HG02588 (cell line): ENCODE measurements around the gene MCF2L.
"Not testable (repeated sequence)": the region's sequence is repeated elsewhere in the genome, so short reads cannot be mapped to it uniquely, and the experiment has no call there.

Experiments
- ATAC-seq: cut with Tn5 transposase; IDR thresholded peaks from one replicate; pipeline ENCODE4 v1.9.1; 2021; ENCODE audit warnings: mild to moderate bottlenecking, moderate library complexity; ENCODE audit not compliant: unreplicated experiment

The MCF2L gene

DNA sequence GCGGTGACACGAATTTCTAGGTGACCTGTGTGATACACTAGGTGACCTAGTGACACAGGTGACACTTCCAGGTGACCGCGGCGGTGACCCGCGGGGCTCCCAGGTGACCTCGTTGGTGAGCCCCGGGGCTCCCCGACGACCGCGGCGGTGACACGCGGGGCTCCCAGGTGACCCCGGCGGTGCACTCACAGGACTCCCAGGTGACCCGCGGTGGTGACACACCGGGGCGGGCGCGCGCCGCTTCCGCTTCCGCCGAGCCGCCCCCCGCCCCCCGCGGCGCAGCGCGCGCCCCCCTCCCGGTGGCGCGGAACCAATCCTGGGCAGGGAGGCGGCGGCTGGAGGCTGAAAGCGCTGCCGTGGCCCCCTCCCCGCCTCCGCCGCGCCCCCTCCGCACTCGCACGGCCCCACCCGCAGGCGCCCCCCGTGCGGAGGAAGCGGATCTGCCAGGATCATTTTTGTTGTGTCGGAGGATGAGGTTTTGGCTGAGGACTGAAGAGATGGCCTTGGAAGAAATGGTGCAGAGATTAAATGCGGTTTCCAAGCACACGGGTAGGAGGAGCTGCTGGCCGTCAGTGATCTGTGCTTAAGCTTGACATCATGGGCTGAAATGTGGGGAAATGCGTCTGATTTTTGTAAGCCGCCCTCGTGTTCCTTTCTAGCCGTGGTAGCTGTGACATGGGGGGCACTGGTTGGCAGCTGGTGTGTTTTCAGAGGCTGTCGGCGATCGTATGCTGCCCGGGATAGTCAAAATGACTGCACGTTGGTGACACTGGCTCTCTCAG lies at the start of gene MCF2L:
Gene MCF2L, plus strand, starts transcription at position 305 of the 782 bp plus-strand sequence. Its CDS starts 166 bp downstream, at position 471.
- no peak for ATAC-seq

- no peak for ATAC-seq
Measured at GRCh38 chr13:112923962-112924361, 45.1 kb upstream of the MCF2L start.

- ATAC-seq = no peak
Measured at GRCh38 chr13:112924365-112924764, 44.6 kb upstream of the MCF2L start.

DNA sequence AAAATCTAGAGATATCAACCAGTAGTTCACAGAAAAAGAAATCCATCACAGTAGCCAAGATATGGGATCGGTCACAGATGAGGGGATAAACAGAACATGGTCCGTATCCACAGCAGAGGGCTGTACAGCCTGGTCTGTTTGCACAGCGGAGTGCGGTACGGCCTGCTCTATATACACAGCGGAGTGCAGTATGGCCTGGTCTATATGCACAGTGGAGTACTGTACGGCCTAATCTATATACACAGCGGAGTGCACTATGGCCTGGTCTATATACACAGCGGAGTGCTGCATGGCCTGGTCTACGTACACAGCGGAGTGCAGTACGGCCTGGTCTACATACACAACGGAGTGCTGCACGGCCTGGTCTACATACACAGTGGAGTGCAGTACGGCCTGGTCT lies 43.0 kb upstream of the MCF2L start:
- ATAC-seq = no peak

DNA sequence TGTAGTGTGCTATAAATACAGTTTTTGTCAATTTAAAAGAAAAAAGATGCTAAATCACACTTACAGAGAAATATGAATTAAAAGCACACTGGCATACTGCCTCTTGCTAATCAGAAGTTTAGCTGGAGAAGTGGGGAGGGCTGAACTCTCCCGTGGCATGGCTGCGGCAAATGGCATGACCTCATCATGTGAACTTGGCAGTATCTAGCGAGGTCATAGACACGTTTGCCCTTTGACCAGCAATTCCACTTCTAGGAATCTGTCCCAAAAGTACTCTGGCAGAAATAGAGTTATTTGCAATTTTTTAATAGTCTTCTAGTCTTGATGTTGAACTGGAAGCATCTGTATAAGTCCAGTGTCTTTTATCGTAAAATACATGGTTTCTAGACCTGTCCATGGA lies 42.0 kb upstream of the MCF2L start:
- no peak for ATAC-seq

DNA sequence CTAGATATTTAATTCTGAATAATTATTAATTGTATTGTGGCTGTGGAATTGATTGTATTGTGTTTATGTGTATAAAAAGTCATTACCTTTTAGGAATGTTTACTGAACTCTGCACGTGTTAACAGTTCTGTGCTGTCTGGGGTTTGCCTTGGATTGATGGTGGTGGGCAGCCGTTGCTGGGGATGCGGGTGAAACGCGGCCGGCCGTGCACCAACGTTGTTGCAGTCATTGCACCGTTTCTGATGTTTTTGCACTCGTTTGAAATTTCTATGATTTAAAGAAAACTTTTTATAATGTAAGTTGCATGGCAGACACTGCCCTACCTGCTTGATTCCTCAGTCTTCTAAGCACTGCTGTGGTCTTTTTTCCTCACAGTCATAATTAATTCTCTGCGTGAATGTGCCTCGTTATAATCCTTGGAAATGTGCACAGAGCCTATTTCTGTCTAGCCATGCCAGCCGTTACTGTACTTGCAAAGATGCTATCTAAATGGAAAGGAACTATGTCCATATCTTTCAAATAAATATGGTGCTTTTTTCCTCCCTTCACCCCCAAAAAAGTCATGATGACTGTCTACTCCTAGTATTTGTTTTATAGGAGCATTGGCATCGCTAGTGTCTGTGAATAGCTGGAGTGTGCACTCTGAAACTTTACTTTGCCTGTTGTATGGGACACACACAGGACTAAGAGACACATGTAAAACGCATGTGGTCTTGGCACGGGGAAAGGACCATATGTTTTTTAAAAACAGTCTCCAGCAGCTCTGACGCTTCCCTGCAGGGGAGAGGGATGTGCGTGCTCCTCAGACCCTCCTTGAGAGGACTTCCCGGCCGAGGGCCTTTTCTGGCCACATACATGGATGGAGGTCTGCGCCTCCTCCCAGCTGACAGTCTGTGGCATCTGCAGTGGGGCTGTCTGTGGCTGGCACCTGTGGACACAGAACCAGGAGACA lies 40.7 kb upstream of the MCF2L start:
- ATAC-seq = no peak

GRCh38 chr13:112928972-112929782 lies 39.8 kb upstream of the MCF2L start:
- no peak for ATAC-seq

DNA sequence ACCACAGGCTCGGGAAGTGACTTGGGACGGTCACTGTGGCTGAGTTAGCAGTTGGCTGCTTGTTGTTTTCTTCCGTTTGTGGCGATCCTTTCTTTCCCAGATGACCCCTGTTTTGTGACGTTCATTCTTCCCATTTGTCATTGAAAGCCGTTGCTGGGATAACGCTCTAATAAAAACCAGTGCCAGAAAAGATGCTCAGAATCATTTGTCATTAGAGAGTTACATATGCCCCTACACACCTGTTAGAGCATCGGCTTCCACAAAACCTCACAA lies 39.3 kb upstream of the MCF2L start:
- ATAC-seq = no peak

DNA sequence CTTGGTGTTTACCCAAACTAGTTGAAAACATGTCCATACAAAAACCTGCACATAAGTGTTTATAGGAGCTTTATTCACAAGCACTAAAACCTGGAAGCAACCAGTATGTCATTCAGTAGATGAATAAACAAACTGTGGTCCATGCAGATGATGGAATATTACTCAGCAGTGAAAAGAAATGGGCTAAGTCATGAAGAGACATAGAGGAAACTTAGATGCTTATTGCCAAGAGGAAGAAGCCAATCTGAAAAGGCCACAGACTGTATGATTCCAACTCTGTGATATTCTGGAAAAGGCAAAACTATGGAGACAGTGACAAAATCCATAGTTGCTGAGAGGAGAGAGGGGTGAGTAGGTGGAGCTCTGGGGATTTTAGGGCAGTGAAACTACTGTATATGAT lies 38.8 kb upstream of the MCF2L start:
- ATAC-seq = no peak

GRCh38 chr13:112931028-112931934 lies 37.7 kb upstream of the MCF2L start:
- ATAC-seq = no peak

GRCh38 chr13:112932971-112933370 lies 36.0 kb upstream of the MCF2L start:
- ATAC-seq = no peak

- no peak for ATAC-seq
Measured at GRCh38 chr13:112933649-112934048, 35.4 kb upstream of the MCF2L start.

DNA sequence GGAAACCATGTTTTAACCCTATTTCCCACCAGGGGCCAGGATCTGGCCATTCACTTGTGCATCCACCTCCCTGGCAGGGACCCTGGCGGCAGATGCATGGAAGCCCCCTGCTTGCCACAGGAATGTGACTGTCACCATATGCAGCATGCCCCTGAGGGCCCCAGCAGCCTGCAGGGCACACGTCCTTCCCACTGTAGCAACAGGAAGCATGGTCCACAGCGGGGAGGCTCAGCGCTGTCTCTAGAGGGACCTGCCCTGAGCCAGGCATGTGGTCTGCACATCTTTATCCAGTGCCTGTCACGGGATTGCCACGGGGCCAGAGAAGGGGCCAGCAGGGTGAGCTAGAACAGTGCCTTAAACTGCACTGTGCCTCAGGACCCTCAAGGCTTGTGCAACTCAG lies 34.9 kb upstream of the MCF2L start:
- ATAC-seq = no peak

DNA sequence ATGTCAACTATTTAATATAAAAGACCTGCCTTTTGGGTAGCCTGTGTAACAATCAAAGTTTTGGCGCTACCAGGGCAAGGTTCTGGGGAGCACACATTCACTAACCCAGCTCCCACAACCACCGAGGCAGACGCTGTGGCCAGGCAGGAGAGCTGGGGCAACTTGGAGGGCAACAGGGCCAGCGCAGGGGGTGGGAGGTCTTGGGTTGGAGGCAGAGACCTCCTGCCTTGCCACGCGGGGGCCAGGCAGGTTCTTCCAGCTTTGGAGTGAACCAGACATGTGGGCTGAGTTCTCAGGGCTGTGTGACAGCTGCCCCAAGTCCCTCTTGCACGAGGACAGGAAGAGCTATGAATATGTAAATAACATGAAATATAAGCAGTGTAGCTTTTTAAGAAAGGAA lies 30.3 kb upstream of the MCF2L start:
- no peak for ATAC-seq

GRCh38 chr13:112940236-112940635 lies 28.8 kb upstream of the MCF2L start:
- no peak for ATAC-seq

GRCh38 chr13:112941349-112941748 lies 27.7 kb upstream of the MCF2L start:
- no peak for ATAC-seq

DNA sequence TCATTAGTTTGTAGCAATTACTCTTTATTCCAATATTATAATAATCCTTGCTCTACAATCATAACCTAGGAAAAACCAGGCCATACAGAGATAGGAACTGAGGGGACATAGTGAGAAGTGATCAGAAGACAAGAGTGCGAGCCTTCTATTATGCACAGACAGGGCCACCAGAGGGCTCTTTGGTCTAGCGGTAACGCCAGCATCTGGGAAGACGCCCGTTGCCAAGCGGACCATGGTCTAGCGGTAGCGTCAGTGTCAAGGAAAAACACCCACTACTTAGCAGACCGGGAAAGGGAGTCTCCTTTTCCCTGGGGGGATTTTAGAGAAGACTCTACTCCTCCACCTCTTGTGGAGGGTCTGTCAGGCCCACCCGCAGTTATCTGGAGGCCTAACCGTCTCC lies 27.2 kb upstream of the MCF2L start:
- ATAC-seq = not testable (repeated sequence)

- peak; percentile 92 for ATAC-seq
Measured at GRCh38 chr13:112942689-112943308, 26.2 kb upstream of the MCF2L start.

DNA sequence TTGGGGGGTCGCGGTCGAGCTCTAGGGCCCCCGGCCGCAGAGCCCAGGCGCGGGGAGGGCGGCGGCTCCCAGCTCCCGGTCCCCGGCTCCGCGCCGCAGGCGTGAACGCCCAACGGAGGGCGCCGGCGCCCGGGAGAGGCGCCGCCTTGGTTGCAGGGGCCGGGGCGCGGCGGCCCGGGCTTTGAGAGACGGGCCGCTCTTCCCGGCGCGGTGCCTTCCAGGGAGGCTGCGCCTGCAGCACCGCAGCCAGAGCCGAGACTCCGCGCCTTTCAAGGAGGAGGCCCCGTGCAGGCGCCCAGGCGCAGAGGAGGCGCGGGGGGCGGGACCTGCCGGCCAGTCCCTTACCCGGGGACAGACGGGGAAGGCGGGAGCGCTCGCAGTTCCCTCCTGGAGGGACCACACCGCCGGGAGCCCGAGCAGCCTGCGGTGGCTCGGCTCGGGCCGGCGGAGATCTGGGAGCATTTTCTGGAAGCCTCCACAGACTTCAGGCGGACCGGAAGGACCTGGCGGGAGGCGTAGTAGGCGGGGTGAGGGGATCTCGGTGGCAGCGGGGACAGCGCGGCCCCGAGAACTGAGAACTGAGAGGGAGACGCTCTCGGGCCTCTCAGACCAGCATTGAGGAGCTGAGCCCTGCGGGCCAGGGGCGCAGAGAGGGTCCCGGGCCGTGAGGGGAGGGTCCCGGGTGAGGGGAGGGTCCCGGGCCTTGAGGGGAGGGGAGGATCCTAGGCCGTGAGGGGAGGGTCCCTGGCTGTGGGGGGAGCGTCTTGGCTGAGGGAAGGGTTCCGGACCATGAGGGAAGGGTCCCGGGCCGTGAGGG lies 25.5 kb upstream of the MCF2L start:
- ATAC-seq = peak; percentile 35
